ENCODE data around the gene MTFR1L.

MTFR1L gene

DNA sequence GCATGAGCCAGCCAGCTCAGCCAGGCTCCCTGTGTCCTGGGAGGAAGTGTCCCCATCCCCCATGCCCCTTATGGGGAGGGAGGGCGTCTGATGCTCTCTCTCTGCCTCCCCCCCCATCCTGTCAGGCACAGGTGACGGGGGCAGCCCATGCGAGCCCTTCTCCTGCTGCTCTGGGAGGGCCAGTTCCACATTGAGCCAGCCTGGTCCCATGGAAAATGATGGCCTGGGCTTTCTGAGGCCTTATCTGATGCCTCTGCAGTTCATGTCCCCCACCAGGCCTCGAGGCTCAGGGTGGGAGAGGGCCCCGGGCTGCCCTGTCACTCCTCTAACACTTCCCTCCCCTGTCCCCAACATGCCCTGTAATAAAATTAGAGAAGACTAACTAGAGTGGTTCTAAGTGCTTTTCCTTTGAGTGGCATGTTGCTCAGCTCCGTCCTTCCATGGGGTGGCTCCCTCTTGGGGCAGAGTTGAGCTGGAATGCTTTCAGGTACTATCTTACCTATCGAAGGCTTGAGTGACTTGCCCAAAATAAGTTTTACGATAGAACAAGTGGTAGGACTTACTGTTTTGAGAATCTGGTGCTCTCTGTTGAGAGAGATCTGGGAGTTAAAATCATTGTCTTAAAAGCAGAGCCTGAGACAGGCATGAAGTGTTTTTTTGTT lies 1.8 kb upstream of the MTFR1L start:
- TF ChIP-seq, protein P1, sequence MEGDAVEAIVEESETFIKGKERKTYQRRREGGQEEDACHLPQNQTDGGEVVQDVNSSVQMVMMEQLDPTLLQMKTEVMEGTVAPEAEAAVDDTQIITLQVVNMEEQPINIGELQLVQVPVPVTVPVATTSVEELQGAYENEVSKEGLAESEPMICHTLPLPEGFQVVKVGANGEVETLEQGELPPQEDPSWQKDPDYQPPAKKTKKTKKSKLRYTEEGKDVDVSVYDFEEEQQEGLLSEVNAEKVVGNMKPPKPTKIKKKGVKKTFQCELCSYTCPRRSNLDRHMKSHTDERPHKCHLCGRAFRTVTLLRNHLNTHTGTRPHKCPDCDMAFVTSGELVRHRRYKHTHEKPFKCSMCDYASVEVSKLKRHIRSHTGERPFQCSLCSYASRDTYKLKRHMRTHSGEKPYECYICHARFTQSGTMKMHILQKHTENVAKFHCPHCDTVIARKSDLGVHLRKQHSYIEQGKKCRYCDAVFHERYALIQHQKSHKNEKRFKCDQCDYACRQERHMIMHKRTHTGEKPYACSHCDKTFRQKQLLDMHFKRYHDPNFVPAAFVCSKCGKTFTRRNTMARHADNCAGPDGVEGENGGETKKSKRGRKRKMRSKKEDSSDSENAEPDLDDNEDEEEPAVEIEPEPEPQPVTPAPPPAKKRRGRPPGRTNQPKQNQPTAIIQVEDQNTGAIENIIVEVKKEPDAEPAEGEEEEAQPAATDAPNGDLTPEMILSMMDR (IDR thresholded peaks at IDR 0.05; ENCODE audit: insufficient read depth, low read length, missing control alignments): no peak
- CTCF ChIA-PET: interaction anchor here (0.6 to 2.6 kb wide), 4 partner anchors 9 to 209 kb away, joined by 3 to 12 read pairs (median 4); no protein-coding TSS in a partner anchor
- POLR2A ChIA-PET: no interaction called here
- H3K4me3 ChIP-seq (ENCODE audit: low read depth, low read length): no peak overlapping the region
- no peak for DNase-seq (ENCODE audit: low read depth, low spot score)

DNA sequence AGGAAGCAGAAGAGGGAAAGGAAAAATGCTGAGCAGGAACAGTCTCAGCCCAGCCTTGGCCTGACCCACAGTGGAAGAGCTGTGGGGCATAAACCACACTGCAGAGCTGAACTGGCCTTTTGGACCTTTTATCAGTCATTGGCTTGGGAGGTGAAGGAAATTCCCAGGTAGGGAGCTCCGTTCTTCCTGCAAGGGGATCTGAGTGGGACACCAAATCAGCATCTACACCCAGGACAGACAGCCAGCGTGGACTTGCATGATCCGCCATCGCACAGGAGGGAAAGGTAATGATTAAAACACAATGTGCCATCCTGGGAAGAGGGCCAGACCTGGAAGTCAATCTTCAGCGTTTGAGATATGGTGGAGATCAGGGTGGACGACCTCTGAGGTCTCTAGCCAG lies 1.2 kb upstream of the MTFR1L start:
- TF ChIP-seq, protein P1 (IDR thresholded peaks at IDR 0.05; ENCODE audit: insufficient read depth, low read length, missing control alignments): no peak
- peak overlapping the region; percentile 91 for H3K4me3 ChIP-seq (ENCODE audit: low read depth, low read length)
- DNase-seq (ENCODE audit: low read depth, low spot score): no peak
- POLR2A ChIA-PET: interaction anchor here (0.7 to 0.8 kb wide), 2 partner anchors 109 to 210 kb away, joined by 3 read pairs; no protein-coding TSS in a partner anchor
- CTCF ChIA-PET: interaction anchor here (0.6 to 2.6 kb wide), 4 partner anchors 9 to 210 kb away, joined by 3 to 12 read pairs (median 4); no protein-coding TSS in a partner anchor

DNA sequence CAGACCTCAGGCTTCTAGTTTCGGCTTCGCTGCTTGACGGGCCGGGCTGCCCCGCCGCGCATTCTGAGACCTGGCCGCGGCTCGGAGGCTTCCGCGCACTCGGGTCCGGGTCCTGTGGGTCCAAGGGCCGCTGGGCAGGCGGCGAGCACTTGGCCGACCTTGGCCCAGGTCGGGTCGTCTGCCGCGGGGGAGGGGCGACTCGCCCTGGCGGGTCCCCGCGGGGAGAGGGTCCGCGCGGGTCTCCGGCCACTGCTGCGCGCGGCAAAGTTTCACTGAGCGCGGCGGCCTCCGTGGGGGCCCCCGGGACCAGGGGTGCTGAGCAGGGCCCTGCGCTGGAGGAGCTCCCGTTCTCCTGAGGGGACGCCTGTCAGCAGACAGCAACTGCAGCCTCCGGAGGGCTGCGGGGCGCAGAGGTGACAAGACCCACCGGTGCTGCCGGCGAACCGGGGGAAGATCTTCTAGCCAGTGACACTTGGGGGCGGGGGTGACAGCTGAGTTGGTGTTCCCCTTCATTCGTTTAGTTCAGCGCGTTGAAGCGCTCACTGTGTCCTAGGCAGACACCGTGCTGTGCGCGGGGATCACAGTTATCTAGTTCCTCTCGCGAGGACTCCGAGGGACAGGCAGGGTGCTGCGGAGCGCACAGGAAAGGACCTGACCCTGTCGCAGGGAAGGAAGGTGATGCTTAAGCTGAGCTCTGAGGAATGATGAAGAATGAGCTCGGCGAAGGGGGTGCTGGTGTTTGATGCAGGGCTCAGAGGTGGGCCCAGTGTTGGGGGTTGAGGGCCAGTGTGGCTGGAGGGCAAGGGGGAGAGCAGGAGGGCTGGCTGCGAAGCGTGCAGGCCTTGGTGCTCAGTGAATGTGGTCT lies 725 bp downstream of the MTFR1L start:
- DNase-seq (ENCODE audit: low read depth, low spot score): no peak
- TF ChIP-seq, protein P1 (IDR thresholded peaks at IDR 0.05; ENCODE audit: insufficient read depth, low read length, missing control alignments): no peak
- POLR2A ChIA-PET: interaction anchor here (0.7 to 1.8 kb wide), 5 partner anchors 10 to 574 kb away, joined by 3 to 7 read pairs (median 4); partner anchors contain the start of genes PAQR7 and RSRP1
- CTCF ChIA-PET: interaction anchor here (0.8 to 3.9 kb wide), 7 partner anchors 9 to 210 kb away, joined by 3 to 17 read pairs (median 3); partner anchors contain the start of gene PAFAH2
- H3K4me3 ChIP-seq (ENCODE audit: low read depth, low read length): peak overlapping the region; percentile 91

DNA sequence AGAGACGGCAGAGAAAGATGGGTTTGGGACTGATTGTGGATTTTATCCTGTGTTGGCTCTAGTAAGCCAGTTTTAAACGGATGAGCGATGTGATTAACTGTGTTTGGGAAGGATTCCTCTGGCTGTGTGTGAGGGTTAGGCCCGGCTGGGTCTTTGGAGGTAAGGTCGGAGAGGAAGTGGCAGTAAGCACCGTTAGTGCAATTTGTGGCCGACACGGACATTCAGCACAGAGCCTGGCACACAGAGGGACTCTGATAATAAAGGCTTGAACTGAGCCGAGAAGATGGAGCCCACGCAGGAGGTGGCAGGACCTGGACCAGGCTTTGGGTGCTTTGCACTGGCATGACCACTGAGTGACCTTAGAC lies 1.3 kb downstream of the MTFR1L start:
- H3K4me3 ChIP-seq (ENCODE audit: low read depth, low read length): peak overlapping the region; percentile 91
- no peak for DNase-seq (ENCODE audit: low read depth, low spot score)
- TF ChIP-seq, protein P1 (IDR thresholded peaks at IDR 0.05; ENCODE audit: insufficient read depth, low read length, missing control alignments): no peak
- ChIA-PET POLR2A (interaction anchor here (1.8 kb wide), 1 partner anchor 54 kb away, joined by 7 read pairs; the partner anchor contains the start of gene PAQR7), CTCF (interaction anchor here (0.6 to 3.9 kb wide), 4 partner anchors 11 to 177 kb away, joined by 3 to 17 read pairs (median 4); partner anchors contain the start of gene PAFAH2)

DNA sequence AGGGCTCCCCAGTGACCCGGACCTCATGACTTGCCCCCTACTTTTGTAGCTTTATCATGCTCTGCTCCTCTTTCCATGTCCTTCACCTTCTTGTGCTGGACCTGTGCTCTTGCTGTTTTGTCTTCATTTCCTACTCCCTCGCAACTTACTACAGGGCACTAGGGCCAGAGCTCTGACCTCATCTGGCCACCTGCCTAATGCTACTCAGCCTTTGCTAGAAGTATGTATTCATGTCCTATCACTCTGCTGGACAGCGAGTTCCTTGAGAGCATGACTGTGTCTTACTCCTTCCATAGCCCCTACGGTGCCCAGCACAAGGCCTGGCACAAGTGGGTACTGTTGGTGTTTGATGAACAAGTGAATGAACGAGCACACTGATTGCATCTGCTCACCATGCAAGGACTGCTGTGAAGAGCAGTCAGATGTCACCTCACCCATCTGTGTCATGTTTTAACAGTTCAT lies 1.9 kb downstream of the MTFR1L start:
- TF ChIP-seq, protein P1 (IDR thresholded peaks at IDR 0.05; ENCODE audit: insufficient read depth, low read length, missing control alignments): no peak
- peak overlapping the region; percentile 91 for H3K4me3 ChIP-seq (ENCODE audit: low read depth, low read length)
- ChIA-PET CTCF (interaction anchor here (0.6 to 3.9 kb wide), 4 partner anchors 11 to 23 kb away, joined by 3 to 17 read pairs (median 4); no protein-coding TSS in a partner anchor), POLR2A (interaction anchor here (0.7 to 1.1 kb wide), 2 partner anchors 12 to 54 kb away, joined by 3 read pairs; partner anchors contain the start of gene PAQR7)
- no peak for DNase-seq (ENCODE audit: low read depth, low spot score)
